Stimulated activated CD4-positive, alpha-beta T cell treated with anti-CD3 and anti-CD28 coated beads, TNF-alpha, amount 100 ng/mL, for 48 hours (primary cell): ENCODE results near the gene AFF4.
"Not testable (repeated sequence)": the region's sequence is repeated elsewhere in the genome, so short reads cannot be mapped to it uniquely, and the experiment has no call there.

Experiments used
- DNase-seq, 3 donors: peaks; one replicate each; pipeline ENCODE4 v3.0.0-alpha.2; 2020; ENCODE audit warnings: low read depth in 3 of 3

Gene AFF4

GRCh38 chr5:132963171-132964104, at the start of gene AFF4:
TSS of gene AFF4 (minus strand) at chr5:132963634. CDS start at chr5:132937189, 26,445 bp downstream.
- DNase-seq: peak; percentile 76 to 84 (median 77)

- not testable (repeated sequence) for DNase-seq
Observed at GRCh38 chr5:133008455-133008854, 45.0 kb upstream of the AFF4 start.

- DNase-seq: no peak
Observed at GRCh38 chr5:133006653-133007052, 43.2 kb upstream of the AFF4 start.

- no peak for DNase-seq
Observed at GRCh38 chr5:132999246-132999645, 35.8 kb upstream of the AFF4 start.

GRCh38 chr5:132998556-132998955, 35.1 kb upstream of the AFF4 start:
- no peak for DNase-seq

GRCh38 chr5:132996307-132996706, 32.9 kb upstream of the AFF4 start:
- DNase-seq: no peak

- no peak for DNase-seq
Observed at GRCh38 chr5:132987531-132988408, 24.3 kb upstream of the AFF4 start.

- DNase-seq: not testable (repeated sequence)
Observed at GRCh38 chr5:132982971-132983370, 19.5 kb upstream of the AFF4 start.

GRCh38 chr5:132981288-132981687, 17.9 kb upstream of the AFF4 start:
- DNase-seq: no peak

GRCh38 chr5:132979976-132980375, 16.5 kb upstream of the AFF4 start:
- DNase-seq: no peak

GRCh38 chr5:132979367-132979940, 16.0 kb upstream of the AFF4 start:
- DNase-seq: no peak

GRCh38 chr5:132976852-132977251, 13.4 kb upstream of the AFF4 start:
- no peak for DNase-seq

- DNase-seq: not testable (repeated sequence)
Observed at GRCh38 chr5:132972436-132972828, 9.0 kb upstream of the AFF4 start.

- DNase-seq: no peak
Observed at GRCh38 chr5:132971483-132972435, 8.3 kb upstream of the AFF4 start.

GRCh38 chr5:132965120-132965519, 1.7 kb upstream of the AFF4 start:
- no peak for DNase-seq

GRCh38 chr5:132962429-132963021, 909 bp downstream of the AFF4 start:
- DNase-seq: no peak

- no peak for DNase-seq
Observed at GRCh38 chr5:132961887-132962286, 1.5 kb downstream of the AFF4 start.

GRCh38 chr5:132961123-132961815, 2.2 kb downstream of the AFF4 start:
- not testable (repeated sequence) for DNase-seq

GRCh38 chr5:132956166-132956799, 7.2 kb downstream of the AFF4 start:
- DNase-seq: not testable (repeated sequence)
